Activated T-helper 1 cell treated with Interleukin-2 at 50 U/mL for 16 hours (primary cell): Measurements from ENCODE around the gene ZFYVE28.
"Not testable (repeated sequence)": the region's sequence is repeated elsewhere in the genome, so short reads cannot be mapped to it uniquely, and the experiment has no call there.

Experiments
- DNase-seq: peaks from one replicate; pipeline ENCODE4 v3.0.0-alpha.2; 2020; ENCODE audit warnings: low read depth

Gene ZFYVE28

DNA sequence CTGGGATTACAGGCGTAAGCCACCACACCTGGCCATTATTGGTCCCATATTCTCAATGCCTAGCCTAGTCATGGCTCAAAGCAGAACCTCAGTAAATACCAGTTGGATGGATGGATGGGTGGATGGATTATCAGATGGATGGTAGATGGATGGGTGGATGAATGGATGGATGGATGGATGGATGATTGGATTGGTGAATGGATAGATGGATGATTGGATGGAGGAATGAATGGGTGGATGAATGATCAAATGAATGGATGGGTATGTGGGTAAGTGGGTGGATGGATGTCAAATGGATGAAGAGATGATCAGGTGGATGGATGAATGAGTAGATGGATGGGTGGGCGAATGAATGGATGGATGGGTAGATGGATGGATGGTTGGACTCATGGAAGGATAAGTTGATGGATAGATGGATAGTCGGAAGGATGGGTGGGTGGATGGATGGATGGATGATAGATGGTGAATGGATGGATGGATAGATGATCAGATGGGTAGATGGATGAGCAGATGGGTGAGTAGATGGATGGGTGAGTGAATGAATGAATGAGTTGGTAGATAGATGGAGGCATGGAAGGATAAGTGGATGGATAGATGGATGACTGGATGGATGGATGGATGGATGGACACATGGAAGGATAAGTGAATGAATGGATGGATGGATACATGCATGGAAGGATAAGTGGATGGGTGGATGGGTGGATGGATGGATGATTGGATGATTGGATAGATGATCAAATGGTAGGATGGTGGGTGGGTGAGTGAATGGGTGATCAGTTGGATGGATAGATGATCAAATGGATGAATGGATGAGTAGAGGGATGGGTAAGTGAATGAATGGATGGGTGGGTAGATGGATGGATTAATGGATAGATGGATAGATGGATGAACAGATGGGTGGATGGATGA is 28.5 kb upstream of the ZFYVE28 start:
- no peak for DNase-seq

DNA sequence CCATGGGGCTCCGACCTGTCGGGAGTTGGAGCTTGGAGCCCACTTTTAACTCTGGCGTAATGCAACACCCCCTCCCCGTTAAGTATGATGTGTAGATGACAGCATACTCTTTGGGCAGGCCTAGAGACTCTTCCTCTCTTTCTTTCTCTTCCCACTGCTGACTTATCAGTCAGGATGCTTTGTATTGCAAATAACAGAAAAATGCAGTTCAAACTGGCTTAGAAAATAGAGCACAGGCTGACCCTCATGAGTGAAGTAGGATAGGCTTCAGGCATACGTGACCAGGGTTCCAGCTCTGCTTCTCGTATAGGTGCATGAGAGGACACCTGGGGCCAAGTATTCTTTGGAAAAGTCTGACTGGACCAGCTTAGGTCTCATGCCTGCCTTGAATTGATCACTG is 27.1 kb upstream of the ZFYVE28 start:
- DNase-seq = no peak

DNA sequence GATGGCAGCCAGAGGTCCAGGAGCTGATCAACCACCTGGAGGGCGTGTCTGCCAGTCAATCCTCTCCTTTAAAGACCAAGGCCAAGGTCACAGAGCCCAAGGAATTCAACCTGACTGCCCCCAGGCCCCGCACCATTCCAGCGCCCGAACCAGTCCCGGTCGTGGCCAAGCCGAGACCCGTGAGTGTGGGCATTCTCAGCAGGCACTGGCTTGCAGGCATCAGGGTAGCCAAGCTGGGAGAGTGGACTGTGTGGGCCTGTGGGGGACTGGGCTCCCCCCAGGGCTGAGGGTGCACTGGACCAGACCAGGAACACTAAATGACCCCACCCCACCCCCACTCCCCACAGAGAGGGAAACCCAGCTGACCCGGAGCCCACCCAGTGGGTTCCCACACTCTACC is 26.7 kb upstream of the ZFYVE28 start:
- DNase-seq = no peak

DNA sequence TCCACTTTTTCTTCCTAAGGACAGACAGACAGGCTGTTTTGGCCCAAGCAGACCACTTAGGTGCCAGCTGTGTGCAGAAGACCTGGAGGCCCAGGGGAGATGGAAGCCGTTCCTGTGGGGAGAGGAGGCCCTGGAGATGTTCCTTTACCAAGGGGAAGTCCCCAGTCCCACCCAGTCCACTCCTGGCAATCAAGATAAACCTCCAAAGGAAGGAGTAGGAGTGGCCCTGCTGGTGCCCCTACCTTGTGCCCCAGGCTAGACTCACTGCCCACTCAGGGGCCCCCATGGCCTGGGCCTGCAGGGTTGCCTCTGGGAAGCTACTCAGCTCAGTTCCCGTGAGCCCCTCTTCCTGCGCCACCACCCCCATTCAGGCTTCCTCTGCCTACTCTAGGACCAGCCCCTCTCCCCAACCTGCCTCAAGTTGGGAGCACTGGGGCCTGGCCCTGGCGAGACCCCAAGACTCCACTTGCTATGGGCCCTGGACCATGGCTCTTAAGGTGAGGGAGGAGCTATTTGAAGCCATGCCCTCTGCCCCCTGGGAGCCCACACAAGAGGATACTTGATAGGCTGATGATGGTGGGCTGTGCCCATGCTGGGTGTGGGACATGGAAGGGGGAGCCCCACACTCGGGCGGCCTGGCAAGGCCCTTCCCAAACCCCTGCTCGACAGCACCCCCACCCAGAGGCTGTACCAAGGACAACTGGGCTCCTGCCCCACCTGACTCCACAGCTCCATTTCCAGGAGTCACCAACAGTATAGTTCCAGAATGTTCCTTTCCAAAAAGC is 25.7 kb upstream of the ZFYVE28 start:
- DNase-seq = no peak

DNA sequence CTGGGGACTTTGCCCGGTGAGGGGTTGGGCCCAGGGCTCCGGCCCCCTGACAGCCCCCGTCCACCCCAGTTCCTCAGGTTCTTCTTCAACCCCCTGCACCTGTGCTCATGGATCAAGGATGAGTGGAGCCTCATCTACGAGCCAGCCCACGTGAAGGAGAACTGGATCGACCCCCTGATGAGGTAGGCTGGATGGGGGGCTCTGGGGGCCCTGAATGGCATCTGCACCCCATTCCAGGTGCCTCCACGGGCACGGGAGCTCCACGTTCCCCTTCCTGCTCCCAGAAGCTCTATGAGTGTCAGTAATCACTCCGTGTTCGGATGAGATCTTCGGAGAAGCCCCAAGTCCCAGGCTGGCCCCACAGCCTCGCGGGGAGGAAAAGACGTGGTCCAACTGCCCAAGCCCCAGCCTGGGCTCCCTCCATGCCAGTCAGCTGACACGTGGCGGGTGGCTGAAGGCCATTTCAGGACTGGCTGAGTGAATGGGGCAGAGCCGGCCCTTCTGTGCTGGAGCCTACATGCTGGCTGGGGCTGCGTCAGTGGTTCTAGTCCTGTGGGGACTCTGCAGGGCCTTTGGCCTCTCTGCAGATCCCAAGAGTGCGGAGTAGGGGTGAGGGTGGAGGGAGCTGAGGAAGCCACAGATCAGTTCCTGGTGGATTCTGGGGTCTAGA is 24.8 kb upstream of the ZFYVE28 start:
- DNase-seq = no peak

DNA sequence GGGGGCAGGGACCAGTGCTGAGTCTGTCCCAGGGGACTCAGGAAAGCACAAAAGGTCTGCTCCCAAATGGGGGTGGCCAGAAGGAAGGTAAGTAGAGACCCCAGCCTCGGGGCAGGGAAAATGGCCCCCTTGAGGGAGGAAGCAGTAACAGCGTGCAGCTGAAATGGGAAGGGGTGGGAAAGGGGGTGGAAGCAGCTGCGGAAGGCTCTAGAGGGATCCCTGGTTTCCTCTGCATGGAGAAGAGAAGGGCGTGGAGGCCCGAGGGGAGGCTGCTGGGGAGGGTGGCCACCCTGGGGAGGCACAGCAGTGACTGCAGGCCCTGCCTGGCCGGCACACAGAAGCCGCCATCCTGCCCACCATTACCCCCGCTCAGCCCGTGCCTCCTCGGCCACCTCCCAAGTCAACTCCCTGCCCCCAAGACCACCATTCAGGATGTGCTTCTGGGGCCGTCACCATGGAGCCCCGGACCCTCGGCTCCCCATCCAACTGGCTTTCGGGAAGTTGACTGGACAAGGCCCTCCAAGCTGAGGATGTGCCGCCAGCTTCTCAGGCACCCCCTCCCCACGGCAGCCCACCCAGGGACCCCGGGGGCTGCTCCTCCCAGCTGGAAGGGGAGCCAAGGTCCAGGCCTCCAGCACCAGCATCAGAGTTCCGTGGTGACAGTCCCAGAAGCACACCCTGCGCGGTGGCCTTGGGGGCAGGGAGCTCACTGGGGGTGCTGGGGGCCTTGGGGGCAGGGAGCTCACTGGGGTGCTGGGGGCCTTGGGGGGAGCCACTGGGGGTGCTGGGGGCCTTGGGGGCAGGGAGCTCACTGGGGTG is 23.9 kb upstream of the ZFYVE28 start:
- DNase-seq = no peak

DNA sequence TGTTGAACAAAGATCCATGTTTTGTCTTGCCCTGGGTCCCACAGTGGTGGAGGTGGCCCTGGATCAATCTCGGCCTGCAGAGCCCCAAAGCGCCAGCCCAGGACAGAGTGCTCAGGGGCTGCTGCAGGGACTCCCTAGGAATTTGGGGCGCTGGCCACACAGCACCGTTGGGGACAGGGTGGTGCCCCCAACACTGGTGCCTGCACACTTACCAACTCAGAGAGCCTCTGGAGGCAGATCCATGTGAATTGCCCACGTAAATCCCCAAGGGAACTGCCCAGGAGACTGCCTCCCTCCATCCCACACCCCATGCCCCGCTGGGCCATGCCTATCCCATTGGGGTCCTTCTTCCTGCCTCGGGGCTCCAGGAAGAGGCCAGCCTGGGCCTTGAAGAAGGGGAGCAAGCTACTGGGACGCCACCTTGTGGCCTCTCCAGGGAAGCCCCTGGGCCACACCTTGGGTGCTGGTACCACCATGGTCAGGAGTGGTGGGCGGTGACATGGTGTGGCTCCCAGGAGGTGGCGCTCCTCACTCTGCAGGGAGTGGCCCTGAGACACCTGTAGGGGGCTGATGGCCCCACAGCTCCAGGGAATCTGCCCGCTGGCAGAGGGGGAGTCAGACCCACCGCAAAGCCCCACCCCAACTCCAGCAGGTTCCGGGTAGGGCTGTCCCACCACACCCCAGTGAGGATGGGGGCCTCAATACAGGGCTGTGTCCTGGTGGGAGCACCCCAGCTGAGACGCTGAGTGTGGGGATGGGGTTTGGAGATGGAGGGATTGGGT is 23.1 kb upstream of the ZFYVE28 start:
- DNase-seq = peak; percentile 47

DNA sequence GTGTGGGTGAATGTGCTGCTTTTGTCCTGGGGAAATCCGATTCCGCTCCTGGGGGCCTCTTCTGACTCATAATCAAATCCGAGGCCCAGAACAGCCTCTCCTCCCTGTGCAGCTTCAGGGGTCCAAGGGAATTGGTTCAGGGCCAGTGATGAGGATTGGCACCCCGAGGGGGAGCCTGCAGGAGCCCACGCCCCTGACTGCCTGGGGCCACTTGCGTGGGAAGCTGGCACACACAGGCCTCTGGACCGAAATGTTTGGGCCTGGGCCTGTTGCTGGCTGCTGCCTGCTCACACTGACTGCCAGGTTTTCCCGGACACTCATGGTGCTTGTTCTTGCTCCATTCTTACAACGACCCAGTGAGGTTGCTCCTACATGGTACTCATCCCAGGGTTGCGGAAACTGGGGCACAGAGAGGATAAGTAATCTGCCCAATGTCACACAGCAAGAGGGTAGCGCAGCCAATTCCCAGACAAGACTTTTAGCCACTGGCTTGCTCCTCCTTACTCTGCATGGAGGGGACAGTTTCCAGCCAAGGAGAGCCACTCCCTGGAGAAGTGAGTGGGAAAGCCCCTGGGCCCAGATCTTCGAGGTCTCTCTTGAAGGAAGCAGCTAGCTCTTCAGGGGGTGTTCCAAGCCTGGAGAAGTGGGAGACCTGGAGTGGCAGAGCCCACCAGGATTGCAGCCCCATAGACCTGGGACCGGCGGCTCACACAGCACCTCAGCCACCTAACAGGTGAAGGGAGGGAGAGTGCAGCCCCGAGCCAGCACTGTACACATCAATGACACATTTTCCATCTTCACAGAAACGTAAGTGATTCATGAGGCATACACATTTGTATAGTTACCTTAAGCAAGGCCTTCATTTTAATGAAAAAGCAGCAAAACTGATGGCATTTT is 20.6 kb upstream of the ZFYVE28 start:
- DNase-seq = no peak

DNA sequence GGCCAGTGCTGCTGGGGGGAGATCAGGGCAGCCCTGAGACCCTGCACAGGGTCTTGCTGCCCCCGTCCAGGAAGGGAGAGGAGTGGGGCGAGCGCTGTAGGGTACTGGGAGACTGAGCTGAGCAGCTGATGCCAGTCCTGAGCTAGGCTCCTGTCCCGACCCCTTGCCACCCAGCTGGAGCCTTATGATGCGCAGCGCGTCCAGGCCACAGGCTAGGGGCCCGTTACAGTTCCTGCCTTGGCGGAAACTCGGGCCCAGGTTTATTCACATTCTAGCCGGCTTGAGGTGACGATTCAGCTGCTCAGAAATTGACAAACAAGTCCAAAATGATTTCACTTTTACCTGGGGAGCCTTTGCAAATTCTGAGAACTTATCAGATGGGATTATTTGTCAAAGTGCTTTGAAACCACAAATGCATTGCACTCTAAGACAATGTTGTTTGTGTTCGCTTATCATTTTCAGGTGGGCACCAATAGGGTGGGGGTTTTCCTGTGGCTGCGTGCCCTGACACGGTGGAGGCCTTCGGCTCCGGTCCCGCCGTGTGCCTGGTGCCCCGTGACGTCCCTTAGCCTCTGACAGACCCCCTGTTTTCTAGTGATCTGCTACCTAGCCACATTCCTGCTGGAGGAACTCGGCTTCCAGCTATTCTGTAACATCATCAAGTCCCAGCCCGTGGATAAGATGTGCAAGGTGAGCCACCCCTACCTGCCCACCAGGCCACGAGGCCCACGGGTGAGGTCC is 19.2 kb upstream of the ZFYVE28 start:
- no peak for DNase-seq

DNA sequence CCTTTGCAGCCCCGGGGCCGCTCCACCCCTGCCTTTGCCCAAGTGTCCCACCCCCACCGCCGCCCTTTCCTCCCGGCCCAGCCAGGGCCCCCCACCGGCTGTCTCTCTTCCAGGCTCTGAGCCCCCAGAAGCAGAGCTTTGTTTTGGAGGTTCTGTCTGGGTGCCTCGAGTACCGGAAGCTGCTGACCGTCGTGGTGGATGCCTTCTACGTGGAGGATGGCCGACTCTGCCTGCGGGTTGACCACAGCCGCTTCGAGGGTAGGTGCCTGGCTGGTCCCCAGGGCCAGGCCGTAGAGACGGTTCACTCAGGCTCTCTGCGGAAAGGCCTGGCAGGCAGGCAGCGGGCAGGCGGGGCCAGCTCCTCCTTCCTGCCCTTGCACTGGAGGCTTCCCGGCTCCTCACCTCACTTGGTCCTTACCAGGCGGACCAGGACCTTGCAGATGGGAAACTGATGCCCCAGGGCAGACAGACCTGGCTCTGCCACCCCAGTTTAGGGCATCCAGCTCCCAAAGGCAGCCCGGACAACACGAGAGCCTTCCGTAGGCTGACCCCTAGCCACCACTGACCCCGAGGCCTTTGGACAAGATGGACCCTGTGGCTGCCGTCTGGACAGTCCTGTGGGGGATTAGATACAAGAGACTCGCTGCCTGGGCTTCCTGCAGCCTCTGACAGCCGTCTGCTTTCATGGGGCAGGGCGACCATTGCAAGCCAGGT is 18.5 kb upstream of the ZFYVE28 start:
- no peak for DNase-seq

DNA sequence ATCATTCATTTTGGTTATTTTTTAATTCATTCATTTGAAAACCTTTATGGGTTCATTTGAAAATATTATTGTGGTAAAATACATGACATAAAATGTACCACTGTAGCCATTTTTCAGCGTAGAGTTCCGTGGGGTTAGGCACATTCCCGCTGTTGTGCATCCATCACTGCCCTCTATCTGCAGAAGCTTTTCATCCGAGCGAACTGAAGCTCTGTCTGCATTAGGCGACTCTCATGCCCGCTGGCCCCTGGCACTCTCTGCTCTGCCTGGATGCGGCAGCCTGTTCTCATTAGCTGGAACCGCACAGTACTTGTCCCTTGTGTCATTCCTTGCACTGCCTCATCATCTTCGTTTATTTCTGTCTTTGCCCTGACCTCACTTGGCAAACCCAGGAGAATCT is 17.9 kb upstream of the ZFYVE28 start:
- DNase-seq = no peak

DNA sequence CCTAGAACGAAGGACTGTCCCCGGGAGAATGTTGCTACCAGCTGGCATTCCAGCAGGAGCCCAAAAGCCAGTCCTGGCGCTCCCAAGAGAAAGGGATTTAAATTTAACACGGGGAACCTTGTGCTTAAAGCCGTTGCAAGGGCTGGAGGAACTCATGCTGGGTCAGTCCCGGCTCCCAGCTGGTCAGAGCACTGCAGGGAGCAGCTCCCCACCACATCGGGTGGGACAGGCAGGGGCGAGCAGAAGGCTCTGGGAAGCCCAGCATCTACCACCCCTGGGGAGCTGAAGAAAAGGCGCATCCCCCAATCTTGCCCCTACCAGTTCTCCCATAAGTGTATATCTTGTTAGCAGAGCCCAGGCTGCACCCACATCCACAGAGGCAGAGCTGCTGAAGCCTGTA is 16.0 kb upstream of the ZFYVE28 start:
- DNase-seq = no peak

DNA sequence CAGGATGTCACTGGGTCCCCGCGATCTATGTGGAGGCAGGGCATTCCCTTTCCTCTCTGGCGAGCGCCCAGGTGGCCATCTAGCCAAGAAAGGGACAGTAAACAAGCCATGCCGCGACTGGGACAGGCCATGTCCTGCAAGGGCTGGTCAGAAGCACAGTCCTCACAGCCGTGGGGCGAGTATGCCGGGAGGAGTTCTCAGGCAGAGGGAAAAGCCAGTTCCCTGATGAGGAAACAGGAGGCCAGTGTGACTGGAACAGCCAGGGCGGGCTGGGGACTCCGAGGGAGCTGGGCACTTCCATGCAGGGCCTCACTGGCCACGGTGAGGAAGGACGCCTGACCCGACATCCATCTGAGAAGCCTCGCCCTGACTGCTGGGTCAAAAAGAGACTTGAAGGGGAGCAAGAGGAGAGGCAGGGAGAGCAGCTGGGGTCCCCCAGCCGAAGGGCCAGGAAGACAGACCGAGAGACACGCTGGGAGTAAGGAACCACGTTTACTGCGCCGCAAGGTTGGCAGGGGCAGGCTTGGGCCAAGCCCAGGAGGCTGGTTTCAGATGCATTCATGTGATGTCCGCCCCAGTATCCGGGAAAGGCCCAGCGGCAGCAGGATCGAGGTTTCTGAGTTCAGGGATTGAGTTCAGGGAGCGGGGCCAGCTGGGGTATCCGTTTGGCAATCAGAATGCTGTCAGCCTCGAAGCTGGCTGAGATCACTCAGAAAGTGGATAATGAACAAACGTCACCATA is 15.3 kb upstream of the ZFYVE28 start:
- no peak for DNase-seq

DNA sequence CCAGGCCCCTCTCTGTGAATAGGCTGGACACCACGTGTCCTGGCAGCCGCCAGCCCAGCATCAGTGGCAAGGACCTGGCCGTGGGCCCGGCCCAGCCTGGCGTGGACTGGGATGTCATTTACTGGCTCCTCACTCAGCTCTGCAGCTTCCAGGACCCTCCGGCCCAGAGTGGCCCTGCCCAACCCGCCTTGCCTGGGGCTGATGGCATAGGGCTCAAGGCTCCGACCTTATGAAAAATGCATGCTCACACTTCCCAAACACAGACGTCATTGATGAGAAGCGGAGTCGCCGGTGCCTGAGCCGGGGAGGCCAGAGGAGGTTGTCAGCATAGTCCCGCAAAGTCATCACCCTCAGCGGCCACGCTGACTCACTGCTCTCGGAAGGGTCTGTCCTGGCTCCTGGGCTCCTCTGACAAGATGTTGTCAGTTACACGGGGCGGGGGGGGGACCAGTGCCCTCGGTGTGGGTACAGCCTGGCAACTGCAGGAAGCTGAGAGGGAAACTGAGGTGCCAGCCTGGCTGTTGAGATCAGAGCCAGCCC is 14.6 kb upstream of the ZFYVE28 start:
- DNase-seq = no peak

DNA sequence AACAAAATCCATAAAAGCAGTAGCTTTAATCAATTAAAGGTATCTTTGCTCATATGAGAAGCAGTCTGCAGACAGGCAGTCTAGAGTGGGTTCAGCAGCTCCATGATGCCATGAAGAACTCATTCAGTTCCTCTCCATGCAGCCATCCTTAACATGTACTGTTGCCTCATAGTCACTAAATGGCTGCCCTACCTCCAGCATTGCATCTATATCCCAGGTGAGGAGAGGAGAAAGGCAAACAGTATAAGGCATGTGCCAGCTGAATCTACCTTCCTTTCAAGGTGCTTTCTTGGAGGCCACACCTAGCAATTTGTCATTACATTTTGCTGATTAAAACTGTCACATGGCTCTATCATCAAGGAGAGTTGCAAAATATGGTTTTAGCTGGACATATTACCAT is 13.6 kb upstream of the ZFYVE28 start:
- DNase-seq = no peak

DNA sequence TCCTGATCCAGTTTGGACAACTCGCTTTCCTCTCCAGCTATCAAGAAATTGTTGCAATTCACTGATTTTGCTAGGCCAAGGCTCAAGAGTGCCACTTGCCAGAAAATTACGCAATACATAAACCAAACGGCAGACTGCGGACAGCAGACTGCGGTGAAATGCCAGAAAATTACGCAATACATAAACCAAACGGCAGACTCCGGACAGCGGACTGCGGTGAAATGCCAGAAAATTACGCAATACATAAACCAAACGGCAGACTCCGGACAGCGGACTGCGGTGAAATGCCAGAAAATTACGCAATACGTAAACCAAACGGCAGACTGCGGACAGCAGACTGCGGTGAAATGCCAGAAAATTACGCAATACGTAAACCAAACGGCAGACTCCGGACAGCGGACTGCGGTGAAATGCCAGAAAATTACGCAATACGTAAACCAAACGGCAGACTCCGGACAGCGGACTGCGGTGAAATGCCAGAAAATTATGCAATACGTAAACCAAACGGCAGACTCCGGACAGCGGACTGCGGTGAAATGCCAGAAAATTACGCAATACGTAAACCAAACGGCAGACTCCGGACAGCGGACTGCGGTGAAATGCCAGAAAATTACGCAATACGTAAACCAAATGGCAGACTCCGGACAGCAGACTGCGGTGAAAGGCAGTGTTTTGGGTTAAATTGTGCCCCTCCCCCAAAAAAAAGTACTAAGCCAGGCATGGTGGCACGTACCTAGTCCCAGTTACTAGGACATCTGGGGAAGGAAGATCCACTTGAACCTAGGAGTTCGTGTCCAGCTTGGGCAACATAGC is 11.7 kb upstream of the ZFYVE28 start:
- not testable (repeated sequence) for DNase-seq
